GM18867 (cell line): ENCODE data around the gene AIRE.
A peak's percentile ranks its signal among the peaks of the same experiment; 100 is the strongest.
"Not testable (repeated sequence)": the region's sequence is repeated elsewhere in the genome, so short reads cannot be mapped to it uniquely, and the experiment has no call there.

Experiments
- ATAC-seq: cut with Tn5 transposase; IDR thresholded peaks from one replicate; pipeline ENCODE4 v1.9.1; 2021; ENCODE audit warnings: mild to moderate bottlenecking, moderate library complexity; ENCODE audit not compliant: unreplicated experiment

The AIRE gene

DNA sequence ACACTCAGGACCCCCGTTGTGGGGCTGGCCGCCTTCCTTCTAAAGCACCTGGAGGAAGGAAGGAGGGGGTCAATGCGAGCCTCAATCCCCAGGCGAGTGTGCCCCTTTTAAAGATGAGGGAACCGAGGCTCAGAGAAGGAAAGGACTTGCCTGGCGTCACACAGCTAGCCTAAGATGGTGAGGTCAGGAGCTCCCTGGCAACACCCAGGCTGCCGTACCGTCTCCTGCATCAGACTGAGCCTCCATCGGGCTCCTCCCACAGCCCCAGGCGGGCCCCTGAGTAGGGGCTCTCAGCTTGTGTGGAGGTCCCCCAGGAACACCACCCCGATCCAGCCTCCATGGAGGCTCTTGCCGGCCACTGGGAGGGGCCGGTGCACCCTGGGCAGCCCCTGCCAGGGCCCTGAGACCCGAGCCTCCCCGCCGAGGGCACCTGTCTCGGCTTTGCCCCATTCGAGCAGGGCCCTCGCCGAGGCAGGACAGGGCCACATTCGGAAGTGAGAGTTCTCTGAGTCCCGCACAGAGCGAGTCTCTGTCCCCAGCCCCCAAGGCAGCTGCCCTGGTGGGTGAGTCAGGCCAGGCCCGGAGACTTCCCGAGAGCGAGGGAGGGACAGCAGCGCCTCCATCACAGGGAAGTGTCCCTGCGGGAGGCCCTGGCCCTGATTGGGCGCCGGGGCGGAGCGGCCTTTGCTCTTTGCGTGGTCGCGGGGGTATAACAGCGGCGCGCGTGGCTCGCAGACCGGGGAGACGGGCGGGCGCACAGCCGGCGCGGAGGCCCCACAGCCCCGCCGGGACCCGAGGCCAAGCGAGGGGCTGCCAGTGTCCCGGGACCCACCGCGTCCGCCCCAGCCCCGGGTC lies at the start of gene AIRE:
Gene AIRE (plus strand): TSS at position 739 of the 855 bp plus-strand sequence. CDS start 131 bp downstream, outside the sequence.
- ATAC-seq, result no peak

DNA sequence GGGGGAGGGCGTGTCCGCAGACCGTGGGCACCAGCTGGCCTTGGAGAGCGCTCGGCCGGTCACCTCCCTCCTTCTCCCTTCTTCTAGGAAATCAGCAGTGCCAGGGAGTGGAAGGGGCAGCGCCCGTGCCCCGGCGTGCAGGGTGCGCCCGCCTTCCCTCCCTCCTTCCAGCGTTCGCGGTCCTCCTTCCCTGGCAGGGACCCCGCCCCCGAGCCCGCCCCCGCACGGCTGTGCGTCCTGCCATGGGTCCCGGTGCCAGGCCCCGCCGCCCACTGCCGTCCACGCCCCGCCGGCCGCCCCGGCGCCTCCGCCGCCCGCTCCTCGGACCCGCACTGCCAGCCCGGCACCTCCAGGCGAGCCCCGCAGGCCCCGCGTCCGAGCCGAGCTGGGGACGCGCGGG lies 45.3 kb upstream of the AIRE start:
- ATAC-seq, result peak; percentile 13

GRCh38 chr21:44240842-44241241 lies 44.8 kb upstream of the AIRE start, which contains the start of gene ICOSLG:
Gene ICOSLG (minus strand): TSS chr21:44240943. CDS start chr21:44240817, 126 bp downstream.
- peak; percentile 38 for ATAC-seq

DNA sequence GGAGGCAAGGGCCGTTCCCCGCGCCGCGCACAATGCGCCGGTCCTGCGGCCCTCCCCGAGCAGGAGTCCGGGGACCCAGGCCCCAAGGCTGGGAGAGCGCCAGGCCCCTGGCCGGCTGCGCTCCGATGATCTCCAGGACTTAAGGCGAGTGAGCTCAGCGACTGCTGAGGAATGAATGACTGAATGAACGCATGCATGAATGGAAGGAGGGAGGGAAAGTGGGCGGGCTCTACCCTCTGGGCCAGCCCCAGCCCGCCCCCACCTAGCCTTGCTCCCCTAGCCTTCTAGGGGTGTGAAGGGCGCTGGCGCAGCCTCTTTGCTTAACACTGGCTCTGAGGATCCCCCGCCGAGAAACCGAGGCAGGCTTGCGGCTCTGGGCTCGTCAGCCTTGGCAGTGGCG lies 44.4 kb upstream of the AIRE start:
- peak; percentile 37 for ATAC-seq

DNA sequence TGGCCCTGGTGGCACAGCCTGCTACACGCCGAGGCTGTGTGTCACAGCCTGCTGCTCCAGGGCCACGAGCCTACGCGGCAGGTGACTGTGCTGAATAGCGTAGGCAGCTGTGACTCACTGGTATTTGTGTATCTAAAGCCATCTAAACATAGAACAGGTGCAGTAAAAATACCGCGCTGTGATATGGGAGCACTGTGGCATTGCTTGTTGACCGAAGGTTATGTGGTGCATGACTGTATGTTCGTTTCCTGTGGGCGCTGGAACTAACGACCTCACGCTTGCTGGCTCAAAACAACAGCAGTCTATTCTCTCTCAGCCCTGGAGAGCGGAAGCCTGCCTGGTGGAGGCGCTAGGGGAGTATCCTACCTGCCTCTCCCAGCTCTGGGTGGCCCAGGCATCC lies 41.7 kb upstream of the AIRE start:
- ATAC-seq, result peak; percentile 59

GRCh38 chr21:44247904-44248303 lies 37.8 kb upstream of the AIRE start:
- ATAC-seq, result not testable (repeated sequence)

GRCh38 chr21:44249204-44250037 lies 36.3 kb upstream of the AIRE start:
- ATAC-seq, result not testable (repeated sequence)

DNA sequence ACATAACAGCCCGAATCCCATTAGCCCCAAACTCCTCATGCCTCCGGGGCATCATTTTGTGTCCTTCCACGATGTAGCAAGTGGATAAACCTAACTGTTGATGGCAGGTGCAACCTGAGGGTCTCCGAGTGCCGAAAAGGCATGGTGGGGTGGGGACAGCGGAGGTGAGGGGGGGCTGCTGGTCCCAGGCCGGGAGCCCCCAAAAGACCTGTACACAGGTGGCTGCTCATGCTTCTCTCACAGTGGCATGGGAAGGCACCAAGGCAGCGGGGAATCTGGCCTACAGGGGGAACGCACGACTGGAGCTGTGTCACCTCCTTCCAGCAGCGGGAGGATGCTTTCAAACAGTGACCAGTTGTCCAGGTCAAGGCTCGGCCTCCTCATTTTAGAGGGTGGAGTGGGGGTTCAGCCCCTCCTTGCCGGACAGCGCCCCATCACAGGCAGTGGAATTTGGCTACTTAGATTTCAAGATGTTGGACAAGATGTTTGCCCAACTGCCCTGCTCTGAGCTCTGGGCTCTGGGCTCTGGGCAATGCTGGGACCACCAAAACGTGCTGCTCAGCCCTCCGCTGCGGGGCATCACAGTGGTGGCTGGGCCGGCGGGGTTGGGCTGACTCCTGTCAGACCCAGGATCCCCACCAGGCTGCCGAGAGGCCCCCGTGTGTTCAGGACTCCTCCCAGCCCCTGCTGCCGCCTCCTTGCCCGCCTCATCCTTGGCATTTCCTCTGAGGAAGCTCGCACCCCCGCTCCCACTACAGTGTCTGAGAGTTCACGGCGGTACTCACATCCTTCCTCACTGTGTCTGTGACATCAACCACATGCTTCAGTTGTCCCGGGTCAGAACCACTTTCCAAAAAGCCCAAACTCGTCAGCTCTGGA lies 31.6 kb upstream of the AIRE start:
- no peak for ATAC-seq

- no peak for ATAC-seq
These were observed 30.1 kb upstream of the AIRE start for GRCh38 chr21:44255511-44255981.

DNA sequence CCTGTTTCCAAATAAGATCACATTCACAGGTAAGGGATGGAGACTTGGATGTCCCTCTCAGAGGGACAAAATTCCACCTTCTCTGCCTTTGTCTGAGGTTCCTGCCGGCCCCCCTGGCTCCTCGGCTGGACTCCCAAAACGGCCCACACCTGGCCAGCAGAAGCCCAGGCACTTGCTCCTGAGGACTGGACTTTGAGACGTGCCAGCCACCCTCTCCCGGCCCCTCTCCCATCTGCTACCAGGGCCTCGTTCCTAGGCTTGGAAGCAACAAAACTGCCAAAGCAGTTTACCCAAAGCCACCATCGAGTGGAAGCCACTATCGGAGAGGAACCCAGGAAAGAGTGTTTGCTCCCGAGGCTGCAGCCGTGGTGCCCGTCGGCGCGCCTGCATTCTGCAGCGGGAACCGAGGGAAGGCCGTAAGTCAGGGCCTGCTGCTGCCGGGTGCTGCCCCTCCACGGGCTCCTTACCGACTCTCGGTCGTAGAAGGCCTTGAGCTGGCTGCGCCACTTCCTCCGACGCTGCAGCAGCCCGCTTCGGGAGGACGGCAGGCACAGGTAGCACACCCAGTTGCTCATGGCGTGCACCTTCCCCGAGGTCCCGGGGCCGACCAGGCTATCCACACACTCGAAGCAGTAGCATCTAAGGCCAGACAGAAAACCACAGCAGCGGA lies 27.5 kb upstream of the AIRE start:
- no peak for ATAC-seq

GRCh38 chr21:44259082-44259705 lies 26.5 kb upstream of the AIRE start:
- no peak for ATAC-seq

- ATAC-seq, result no peak
These were observed 25.6 kb upstream of the AIRE start for GRCh38 chr21:44260066-44260465.

- ATAC-seq, result no peak
These were observed 24.7 kb upstream of the AIRE start for GRCh38 chr21:44260791-44261631.

- ATAC-seq, result no peak
These were observed 23.9 kb upstream of the AIRE start, which contains the start of gene DNMT3L for GRCh38 chr21:44261675-44262295. Gene DNMT3L (minus strand): TSS chr21:44261897. CDS start chr21:44261259, 638 bp downstream.

DNA sequence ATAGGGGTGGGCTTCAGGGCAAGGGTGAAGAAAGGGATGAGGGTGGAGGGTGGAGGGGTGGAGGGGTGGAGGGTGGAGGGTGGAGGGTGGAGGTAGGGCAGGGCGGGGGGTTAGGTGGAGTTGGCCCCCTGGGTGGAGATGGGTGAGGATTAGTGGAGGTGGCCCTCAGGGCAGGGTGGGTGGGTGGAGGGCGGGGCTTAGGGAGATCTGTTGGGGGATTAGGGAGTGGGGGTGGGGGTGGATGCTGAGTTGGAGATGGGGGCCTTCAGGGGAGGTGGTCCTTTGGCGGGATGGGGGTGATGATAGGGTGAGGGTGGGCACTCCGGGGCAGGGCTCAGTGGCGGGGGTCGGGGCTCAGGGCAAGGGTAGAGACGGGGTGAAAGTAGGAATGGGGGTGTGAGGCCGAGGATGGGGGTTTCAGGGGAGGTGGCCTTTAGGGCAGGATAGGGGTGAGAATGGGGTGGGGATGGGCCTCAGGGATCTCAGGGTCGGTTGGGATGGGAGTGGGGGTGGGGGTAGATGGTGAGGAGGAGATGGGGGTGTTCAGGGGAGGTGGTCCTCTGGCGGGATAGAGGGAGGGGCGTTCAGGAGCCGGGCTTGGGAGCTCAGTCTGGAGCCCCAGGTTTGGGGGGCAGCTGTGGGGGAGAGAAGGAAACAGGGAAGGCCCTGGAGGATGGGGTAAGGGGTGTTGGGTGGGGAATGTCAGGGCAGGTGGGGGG lies 23.2 kb upstream of the AIRE start:
- ATAC-seq, result no peak

GRCh38 chr21:44263221-44263760 lies 22.4 kb upstream of the AIRE start:
- no peak for ATAC-seq

DNA sequence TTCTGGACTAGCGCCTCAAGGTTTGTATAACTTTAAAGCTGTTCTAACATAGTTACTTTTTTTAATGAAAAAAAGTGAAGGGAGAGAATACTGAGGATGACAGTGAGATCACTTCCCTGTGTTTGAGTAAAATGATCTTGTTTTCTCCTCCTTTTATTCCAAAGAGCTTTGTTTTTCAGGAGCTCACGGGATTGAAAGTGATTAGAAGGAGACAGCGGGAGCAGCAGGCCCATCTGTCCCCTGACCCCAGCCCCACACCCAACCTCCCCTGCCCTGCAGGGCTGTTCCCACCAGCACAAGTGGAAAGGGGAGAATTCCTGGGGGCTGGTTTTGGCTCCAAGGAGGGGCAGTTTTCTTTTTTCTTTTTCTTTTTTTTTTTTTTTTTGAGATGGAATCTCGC lies 21.9 kb upstream of the AIRE start:
- ATAC-seq, result no peak
